HepG2 (cell line): ENCODE measurements around the gene DDX20. TPM values are rescaled to one million over a fixed set of nuclear protein-coding genes. Genes with fewer than 3 reads are reported as not detected.

ENCODE experiments used
- ATF1 ChIP-seq: IDR thresholded peaks from 2 replicates; pipeline ENCODE4 v1.6.1; 2016; ENCODE audit warnings: mild to moderate bottlenecking, control low read depth
- BRD4 ChIP-seq: sonication (generic); formaldehyde crosslinking; IDR thresholded peaks from 2 replicates; pipeline ENCODE4 v1.4.0; 2020; ENCODE audit warnings: missing genetic modification reagents
- CBFB ChIP-seq: sonication (generic); formaldehyde crosslinking; IDR thresholded peaks from 2 replicates; pipeline ENCODE4 v1.4.0; 2020; ENCODE audit warnings: missing genetic modification reagents
- CBX2 ChIP-seq, 2 experiments: fragments of 200-600 bp in 1 of 2; sonication (generic); formaldehyde crosslinking in 1 of 2; IDR thresholded peaks; 2 replicates each; pipeline versions ENCODE4 v1.7.0 to v1.8.1; 2018 to 2022; ENCODE audit warnings: low read depth in 2 of 2, low read length in 1 of 2, mild to moderate bottlenecking in 1 of 2, missing genetic modification reagents in 1 of 2
- DNMT3B ChIP-seq: conservative IDR thresholded peaks from 2 replicates; pipeline ENCODE4 v1.6.1; 2016; ENCODE audit warnings: missing biosample characterization, control low read depth
- E2F1 ChIP-seq: sonication (generic); formaldehyde crosslinking; IDR thresholded peaks from 2 replicates; pipeline ENCODE4 v1.5.0; 2020; ENCODE audit warnings: missing genetic modification reagents
- ESRRA ChIP-seq: sonication (generic); formaldehyde crosslinking; IDR thresholded peaks from 2 replicates; pipeline ENCODE4 v1.5.1; 2020; ENCODE audit warnings: mild to moderate bottlenecking, low read depth, missing genetic modification reagents
- JUN ChIP-seq: sonication (generic); formaldehyde crosslinking; IDR thresholded peaks from 2 replicates; pipeline ENCODE4 v1.4.0; 2020; ENCODE audit warnings: mild to moderate bottlenecking, missing genetic modification reagents
- KAT7 ChIP-seq: IDR thresholded peaks from 2 replicates; pipeline ENCODE4 v1.6.1; 2018; ENCODE audit warnings: borderline replicate concordance, missing compliant biosample characterization
- KMT2A ChIP-seq: sonication (generic); formaldehyde crosslinking; IDR thresholded peaks from 2 replicates; pipeline ENCODE4 v1.4.0; 2020; ENCODE audit warnings: missing genetic modification reagents
- MBNL3 ChIP-seq: fragments of 250-450 bp; sonication (Bioruptor Pico); conservative IDR thresholded peaks from 2 replicates; pipeline ENCODE4 v1.8.0; 2022; ENCODE audit warnings: mild to moderate bottlenecking, inconsistent platforms
- PRDM10 ChIP-seq: sonication (generic); formaldehyde crosslinking; IDR thresholded peaks from 2 replicates; pipeline ENCODE4 v1.4.0; 2020; ENCODE audit warnings: low read depth, missing genetic modification reagents
- SATB2 ChIP-seq: sonication (generic); formaldehyde crosslinking; IDR thresholded peaks from 2 replicates; pipeline ENCODE4 v1.5.0; 2020; ENCODE audit warnings: missing genetic modification reagents
- STAG1 ChIP-seq: sonication (generic); formaldehyde crosslinking; IDR thresholded peaks from 2 replicates; pipeline ENCODE4 v1.4.0; 2020; ENCODE audit warnings: missing genetic modification reagents
- THAP8 ChIP-seq: sonication (generic); formaldehyde crosslinking; IDR thresholded peaks from 2 replicates; pipeline ENCODE4 v1.5.1; 2020; ENCODE audit warnings: missing genetic modification reagents, mild to moderate bottlenecking, borderline replicate concordance
- ZNF207 ChIP-seq: fragments of 450-650 bp; IDR thresholded peaks from 2 replicates; pipeline ENCODE4 v1.6.1; 2016; ENCODE audit warnings: antibody characterized with exemption, borderline replicate concordance
- ZNF503 ChIP-seq: sonication (generic); formaldehyde crosslinking; IDR thresholded peaks from 2 replicates; pipeline ENCODE4 v1.4.0; 2020; ENCODE audit warnings: missing genetic modification reagents
- ZNF576 ChIP-seq: sonication (generic); formaldehyde crosslinking; IDR thresholded peaks from 2 replicates; pipeline ENCODE4 v1.4.0; 2020; ENCODE audit warnings: mild to moderate bottlenecking, missing genetic modification reagents
- ZNF607 ChIP-seq: sonication (generic); formaldehyde crosslinking; IDR thresholded peaks from 2 replicates; pipeline ENCODE4 v1.5.1; 2020; ENCODE audit warnings: missing genetic modification reagents, mild to moderate bottlenecking, borderline replicate concordance
- ZNF614 ChIP-seq: IDR thresholded peaks from 2 replicates; pipeline ENCODE4 v1.6.1; 2018; ENCODE audit warnings: missing biosample characterization, missing genetic modification reagents, inconsistent platforms, borderline replicate concordance
- ZNF747 ChIP-seq: sonication (generic); formaldehyde crosslinking; IDR thresholded peaks from 2 replicates; pipeline ENCODE4 v1.8.1; 2023; ENCODE audit warnings: missing genetic modification reagents, mild to moderate bottlenecking, borderline replicate concordance
- polyA plus RNA-seq, 8 experiments: library from polyadenylated mRNA; depleted of rRNA in 3 of 8; stranded (reverse) in 7 of 8; unstranded in 1 of 8; fragments of >200 nt; fragmentation: Illumina TruSeq in 4 of 8; extraction: Trizol in 4 of 8; gene quantifications; 2 replicates each; pipeline versions ENCODE4 v1.2.1 to v1.2.3, GENCODE V29; 2011 to 2016; ENCODE audit warnings: low read depth in 4 of 8, missing spikeins in 1 of 8, mixed read lengths in 1 of 8; ENCODE audit not compliant: insufficient read depth in 1 of 8
- total RNA-seq, 5 experiments: library from RNA; depleted of rRNA; stranded (reverse); fragments of >200 nt; fragmentation: Illumina TruSeq; extraction: Trizol; gene quantifications; 2 replicates each; pipeline ENCODE4 v1.2.3, GENCODE V29; 2016; ENCODE audit warnings: low read depth in 1 of 5

Gene DDX20
- total and polyA plus RNA-seq, 2 of the 13 experiments (the other 11 are each of a cell fraction or from before 2014, with no cell fraction given), result 4.0 to 14.3 TPM

GRCh38 chr1:111755331-111756123 lies at the start of gene DDX20 (continued):
- TF ChIP-seq ZNF576 (CRISPR knock-in tag) (no peak), JUN (0 out of 2 replicates have a peak, but pooled peaks have one; percentile 68), STAG1 (CRISPR knock-in tag) (peak; percentile 57), ATF1 (CRISPR knock-in tag) (peak; percentile 33; the same call in 1 of the 2 replicates), PRDM10 (CRISPR knock-in tag) (peak; percentile 56; the same call in 1 of the 2 replicates), DNMT3B (CRISPR knock-in tag) (0 out of 2 replicates have a peak, but pooled peaks have one; percentile 61), ZNF607 (peak; percentile 42), ZNF747 (CRISPR knock-in tag) (peak; percentile 48; the same call in 1 of the 2 replicates), BRD4 (CRISPR knock-in tag) (no peak; the same call in 1 of the 2 replicates), SATB2 (0 out of 2 replicates have a peak, but pooled peaks have one; percentile 59), MBNL3 (CRISPR knock-in tag) (no peak), KMT2A (peak; percentile 97), KAT7 (CRISPR knock-in tag) (peak; percentile 65; the same call in 1 of the 2 replicates), ESRRA (CRISPR knock-in tag) (peak; percentile 66; the same call in 1 of the 2 replicates), CBX2 (IDR thresholded peaks at IDR 0.05; ENCODE audit: low read depth, low read length) (no peak), CBX2 (CRISPR knock-in tag; IDR thresholded peaks at IDR 0.05; ENCODE audit: low read depth) (no peak), ZNF207 (no peak), E2F1 (peak; percentile 80; the same call in 1 of the 2 replicates), ZNF503 (CRISPR knock-in tag) (peak; percentile 69; the same call in 1 of the 2 replicates), ZNF614 (peak; percentile 40; the same call in 1 of the 2 replicates), THAP8 (peak; percentile 94; the same call in 1 of the 2 replicates), CBFB (CRISPR knock-in tag) (peak; percentile 79)
